TTC549 (cell line): ENCODE results near the gene TIAM2.

Source experiments
- FAIRE-seq: peaks from 2 replicates; lab custom pipeline; 2012; peaks lifted over from hg19 to GRCh38; lab: Jason Lieb, UNC

TIAM2 gene

GRCh38 chr6:155297669-155298068 is 302.6 kb downstream of the TIAM2 start:
- no peak for FAIRE-seq

GRCh38 chr6:155301867-155302266 is 306.8 kb downstream of the TIAM2 start:
- FAIRE-seq = no peak

DNA sequence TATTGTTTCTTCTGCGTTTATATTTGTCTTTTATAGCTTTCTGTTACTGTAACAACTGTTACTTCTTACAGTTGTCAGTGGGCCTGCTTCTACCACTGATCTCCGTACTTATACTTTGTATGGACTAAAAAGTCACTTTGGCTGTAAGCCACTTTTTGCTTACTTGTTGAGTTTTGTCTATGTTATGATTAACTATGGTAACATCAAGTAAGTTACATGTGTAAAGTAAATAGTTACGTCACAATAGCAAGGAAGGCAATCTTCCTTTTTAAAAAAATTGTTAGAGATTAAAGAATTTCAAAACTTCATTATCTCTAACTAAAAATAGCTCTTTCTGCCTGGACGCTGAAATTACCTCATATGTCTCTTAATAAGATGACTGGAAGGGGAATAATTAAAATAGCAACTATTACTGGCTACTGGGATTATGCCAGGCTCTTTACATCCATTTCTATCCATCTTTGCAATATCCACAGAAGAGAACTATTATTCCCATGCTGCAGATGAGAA is 308.3 kb downstream of the TIAM2 start:
- no peak for FAIRE-seq

- no peak for FAIRE-seq
These were observed 311.8 kb downstream of the TIAM2 start for GRCh38 chr6:155306958-155307357.
